Testis (tissue), 2 donors: ENCODE measurements around the gene TNFRSF8.

Source experiments
- POLR2A ChIP-seq: fragments of 450-650 bp; IDR thresholded peaks from one replicate; pipeline ENCODE4 v1.6.1; 2017; ENCODE audit warnings: antibody characterized with exemption, mild to moderate bottlenecking, moderate library complexity
- TF ChIP-seq, protein P1 (sequence below), 3 experiments: fragments of 450-650 bp in 2 of 3; fragments of 200-600 bp in 1 of 3; sonication (generic) in 1 of 3; IDR thresholded peaks; one replicate each; pipeline ENCODE4 v1.5.1; 2016 to 2019; ENCODE audit warnings: antibody characterized with exemption in 3 of 3, mild to moderate bottlenecking in 2 of 3, moderate library complexity in 1 of 3

DNA sequence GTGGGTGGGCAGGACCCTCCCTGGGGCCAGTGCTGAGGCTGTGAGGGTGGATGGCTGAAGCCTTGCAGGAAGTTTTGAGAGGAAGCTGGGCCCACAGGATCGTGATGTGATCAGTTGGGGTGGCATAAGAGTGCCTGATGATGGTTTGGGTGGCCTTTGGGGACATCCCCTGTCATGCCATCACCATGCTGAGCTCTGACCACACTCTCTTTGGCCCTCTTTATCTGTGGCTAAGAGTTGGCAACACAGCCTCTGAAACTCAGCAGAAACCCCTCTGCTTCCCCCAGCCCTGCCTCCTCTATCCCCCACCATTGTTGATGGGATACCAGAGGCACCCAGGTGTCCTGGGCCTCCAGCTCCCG lies 24.0 kb upstream of the TNFRSF8 start:
- TF ChIP-seq, protein P1, sequence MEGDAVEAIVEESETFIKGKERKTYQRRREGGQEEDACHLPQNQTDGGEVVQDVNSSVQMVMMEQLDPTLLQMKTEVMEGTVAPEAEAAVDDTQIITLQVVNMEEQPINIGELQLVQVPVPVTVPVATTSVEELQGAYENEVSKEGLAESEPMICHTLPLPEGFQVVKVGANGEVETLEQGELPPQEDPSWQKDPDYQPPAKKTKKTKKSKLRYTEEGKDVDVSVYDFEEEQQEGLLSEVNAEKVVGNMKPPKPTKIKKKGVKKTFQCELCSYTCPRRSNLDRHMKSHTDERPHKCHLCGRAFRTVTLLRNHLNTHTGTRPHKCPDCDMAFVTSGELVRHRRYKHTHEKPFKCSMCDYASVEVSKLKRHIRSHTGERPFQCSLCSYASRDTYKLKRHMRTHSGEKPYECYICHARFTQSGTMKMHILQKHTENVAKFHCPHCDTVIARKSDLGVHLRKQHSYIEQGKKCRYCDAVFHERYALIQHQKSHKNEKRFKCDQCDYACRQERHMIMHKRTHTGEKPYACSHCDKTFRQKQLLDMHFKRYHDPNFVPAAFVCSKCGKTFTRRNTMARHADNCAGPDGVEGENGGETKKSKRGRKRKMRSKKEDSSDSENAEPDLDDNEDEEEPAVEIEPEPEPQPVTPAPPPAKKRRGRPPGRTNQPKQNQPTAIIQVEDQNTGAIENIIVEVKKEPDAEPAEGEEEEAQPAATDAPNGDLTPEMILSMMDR (IDR thresholded peaks at IDR 0.05) = no peak
- no peak for TF ChIP-seq POLR2A
